GM21737 (cell line): ENCODE data around the gene AWAT2.

ENCODE experiments used
- ATAC-seq: cut with Tn5 transposase; IDR thresholded peaks from one replicate; pipeline ENCODE4 v1.9.1; 2021; ENCODE audit warnings: mild to moderate bottlenecking, moderate library complexity; ENCODE audit not compliant: unreplicated experiment

Gene AWAT2, protein sequence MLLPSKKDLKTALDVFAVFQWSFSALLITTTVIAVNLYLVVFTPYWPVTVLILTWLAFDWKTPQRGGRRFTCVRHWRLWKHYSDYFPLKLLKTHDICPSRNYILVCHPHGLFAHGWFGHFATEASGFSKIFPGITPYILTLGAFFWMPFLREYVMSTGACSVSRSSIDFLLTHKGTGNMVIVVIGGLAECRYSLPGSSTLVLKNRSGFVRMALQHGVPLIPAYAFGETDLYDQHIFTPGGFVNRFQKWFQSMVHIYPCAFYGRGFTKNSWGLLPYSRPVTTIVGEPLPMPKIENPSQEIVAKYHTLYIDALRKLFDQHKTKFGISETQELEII

DNA sequence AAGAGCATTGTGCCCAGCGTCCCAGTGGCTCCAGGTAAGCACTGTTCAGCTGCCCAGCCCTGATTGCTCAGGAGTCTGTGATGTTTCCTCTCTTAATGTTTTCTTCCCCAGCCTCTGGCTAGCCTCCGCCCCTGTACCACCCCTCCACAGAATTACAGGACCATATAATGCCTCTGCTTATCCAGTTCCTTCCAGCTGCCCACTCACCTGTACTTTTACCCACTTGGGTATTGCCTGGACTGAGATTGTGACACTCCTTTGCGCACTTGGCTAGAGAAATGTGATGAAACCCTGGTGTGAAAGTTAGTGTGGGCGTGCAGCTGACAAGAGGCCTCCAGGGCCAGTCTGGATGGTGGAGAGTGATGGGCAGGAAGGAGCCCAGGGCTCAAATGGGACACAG lies at the start of gene AWAT2:
TSS of gene AWAT2 (minus strand) at position 14 of the 400 bp plus-strand sequence. CDS start at position 8, 6 bp downstream.
- ATAC-seq, result no peak

DNA sequence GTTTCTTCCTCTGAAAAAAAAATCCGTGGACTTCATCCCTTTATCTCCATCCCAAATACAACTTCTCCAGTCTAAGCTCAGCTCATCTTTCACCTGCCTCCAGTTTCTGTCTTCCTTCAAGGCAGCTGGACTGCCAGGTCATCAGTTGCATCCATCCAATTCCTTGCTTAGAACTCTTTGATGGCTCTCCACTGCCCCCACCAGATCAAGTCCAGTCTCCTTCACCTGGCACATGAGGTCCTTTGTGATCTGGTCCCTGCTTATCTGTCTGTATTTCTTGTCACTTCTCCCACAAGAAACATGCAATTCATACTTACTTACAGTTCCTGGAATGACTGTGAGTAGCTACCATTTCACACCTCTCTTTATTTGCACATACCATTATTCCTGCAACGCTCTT lies 46.3 kb upstream of the AWAT2 start:
- no peak for ATAC-seq

DNA sequence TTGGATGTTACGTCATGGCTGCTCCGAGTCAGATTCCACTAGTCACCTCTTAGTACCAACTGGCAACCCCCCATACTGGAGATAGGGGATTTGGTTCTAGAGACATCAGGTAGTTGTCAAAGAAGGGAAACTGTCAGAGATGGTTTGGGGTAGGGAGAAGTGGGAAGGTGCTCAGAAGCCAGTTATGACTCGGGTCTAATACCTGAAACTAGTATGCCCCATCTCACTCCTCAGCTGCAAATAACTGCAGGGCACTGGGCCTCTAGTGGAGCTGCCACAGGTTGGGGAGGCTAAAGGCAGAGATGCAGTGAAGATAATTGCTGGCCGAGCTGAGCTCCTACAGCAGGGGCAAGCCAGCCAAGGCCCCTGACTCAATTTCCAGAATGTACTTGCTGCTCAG lies 42.5 kb upstream of the AWAT2 start:
- no peak for ATAC-seq

DNA sequence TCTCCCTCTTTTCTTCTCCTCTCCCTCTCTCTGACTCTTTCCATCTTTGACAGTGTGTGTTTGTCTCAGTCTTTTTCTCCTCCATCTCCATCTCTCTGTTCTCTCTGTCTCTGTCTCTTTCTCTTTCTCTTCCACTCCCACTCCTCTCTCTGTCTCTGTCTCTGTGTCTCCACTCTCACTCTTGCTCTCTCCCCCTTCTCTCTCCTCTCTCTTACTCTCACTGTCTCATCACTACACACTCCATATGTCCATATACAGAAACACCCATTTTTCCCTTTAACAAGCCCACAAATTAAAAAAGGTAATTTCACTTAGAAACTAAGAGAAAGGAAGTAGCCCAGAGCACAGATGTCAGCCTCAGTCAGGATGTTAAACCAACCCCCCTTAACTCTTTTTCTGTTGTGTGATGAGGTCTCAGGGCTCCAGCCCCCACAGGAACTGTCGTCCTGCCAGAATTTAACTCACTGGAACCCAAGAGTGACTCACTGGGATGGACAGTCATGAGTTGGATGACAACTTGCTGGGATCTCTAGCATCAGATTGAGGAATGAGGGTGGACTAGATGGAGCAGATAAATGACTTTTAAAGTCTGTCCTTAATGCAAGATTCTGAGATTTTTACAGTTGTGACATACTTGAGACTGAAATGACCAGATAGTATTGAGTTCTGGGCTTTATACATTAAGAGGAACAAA lies 40.0 kb upstream of the AWAT2 start:
- no peak for ATAC-seq

DNA sequence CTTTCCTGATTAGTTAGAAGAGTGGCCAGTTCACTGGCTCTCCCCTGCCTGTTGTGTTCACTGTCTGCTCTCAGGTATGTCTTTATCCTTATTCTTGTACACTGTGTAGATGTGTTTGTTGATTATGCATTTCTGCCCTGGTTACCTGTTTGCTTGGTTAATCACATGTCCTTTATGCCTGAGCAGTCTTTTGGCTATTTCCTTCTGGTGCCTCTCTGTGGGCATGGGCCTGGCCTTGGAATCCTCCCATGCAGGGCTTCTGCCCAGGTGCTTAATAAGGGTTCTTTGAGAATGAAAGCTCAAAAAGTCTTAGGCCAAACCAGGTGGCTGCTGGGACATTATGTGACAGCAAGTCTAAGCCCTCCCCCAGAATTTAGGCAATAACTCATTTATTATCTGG lies 39.0 kb upstream of the AWAT2 start:
- ATAC-seq, result no peak

DNA sequence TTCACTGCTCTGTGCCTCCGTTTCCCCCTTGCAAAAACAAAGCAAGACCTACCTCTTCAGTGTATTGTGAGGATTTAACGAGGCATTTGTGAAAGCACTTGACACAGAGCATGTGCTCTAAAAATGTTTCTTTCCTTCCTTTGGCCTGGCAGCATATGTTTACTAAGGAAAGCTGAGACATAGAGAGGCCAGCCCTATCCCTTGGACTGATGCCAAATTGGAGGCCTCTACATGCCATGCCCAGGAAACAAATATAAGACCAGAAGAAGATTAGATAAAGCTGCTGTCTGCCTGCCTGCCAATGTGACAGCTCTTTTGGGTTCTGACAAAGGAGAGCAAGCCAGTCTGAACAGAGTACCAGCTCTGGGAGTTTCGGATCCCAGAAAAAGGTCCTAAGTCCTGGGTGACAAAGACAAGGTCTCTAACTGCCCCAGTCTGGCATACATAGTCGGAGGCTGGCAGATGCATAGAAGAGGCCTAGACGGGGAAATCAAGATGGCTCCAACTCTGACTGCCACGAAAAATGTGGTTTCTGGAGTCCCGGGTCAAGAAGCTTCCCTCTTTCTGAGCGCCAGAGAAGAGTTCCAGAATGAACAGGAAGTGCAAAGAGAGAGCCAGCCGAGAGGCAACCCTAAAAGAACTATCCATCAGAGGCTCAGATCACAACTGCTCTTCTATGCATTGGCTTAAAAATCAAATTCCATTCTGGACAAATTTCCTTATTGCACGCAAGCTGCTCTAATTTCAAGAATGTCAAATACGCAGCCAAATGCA lies 38.3 kb upstream of the AWAT2 start:
- no peak for ATAC-seq

DNA sequence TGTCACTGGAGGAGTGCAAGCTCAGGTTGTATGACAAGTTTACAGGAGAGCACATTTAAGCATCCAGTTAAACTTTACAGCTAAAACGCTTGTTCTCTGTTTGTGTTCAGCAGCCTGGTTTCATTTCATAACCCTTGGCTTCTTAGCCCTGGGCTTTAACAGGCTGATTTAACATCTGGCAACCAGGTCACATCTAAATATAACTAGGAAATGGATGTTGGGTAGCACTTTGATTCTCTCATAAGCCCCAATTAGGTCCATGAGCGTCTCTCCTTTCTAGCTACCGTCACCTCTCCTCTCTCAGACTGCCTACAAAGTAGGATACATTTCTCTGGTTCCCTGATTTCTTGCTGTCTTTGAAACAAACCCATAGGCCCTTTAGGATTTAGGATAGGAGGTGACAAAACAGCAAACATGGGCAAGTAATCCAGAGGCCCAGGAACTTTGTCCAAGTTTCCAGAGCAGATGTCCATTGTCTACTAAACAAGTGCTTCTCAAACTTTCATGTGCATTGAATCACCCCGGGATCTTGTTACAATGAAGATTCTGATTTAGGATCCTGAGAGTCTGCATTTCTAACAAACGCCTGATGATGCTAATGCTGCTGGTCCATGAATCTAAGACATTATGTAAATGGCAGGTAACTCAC lies 35.0 kb upstream of the AWAT2 start:
- no peak for ATAC-seq

DNA sequence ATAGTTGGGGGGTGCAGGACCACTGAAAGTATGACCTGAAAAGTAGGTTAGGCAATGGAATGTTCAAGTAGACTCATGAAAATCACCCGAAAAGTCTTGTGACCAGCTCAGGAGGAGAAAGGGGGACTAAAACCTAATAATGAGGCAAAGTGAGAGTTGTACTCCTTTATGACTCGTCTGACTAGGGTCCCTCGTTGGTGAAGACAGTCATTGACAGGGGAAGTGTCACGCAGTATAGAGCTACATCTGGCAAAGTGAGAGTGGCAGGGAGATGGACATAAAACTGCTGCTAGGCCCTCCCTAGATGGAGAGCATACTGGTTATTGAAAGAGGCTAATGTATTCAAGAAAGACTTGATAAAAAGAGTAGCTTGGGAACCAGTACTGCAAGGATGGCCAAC lies 33.0 kb upstream of the AWAT2 start:
- ATAC-seq, result no peak

DNA sequence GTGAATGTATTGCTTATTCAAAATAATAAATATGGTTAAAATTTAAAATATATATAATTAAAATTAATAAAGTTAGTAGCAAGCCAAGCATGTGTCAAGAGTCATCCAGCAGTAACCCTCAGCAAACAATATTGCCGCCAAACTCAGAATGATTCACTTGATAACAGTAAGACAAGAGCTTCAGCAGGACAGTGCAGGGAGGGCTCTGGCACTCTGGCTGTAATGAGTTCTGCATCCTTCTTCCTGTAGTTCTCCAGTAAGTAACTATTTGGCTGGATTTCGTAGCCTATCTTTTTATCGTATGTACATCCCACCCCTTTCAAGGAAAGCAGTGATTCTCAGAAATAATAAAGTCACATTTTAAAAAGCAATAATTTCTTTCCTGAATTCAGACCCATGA lies 30.1 kb upstream of the AWAT2 start:
- ATAC-seq, result no peak

DNA sequence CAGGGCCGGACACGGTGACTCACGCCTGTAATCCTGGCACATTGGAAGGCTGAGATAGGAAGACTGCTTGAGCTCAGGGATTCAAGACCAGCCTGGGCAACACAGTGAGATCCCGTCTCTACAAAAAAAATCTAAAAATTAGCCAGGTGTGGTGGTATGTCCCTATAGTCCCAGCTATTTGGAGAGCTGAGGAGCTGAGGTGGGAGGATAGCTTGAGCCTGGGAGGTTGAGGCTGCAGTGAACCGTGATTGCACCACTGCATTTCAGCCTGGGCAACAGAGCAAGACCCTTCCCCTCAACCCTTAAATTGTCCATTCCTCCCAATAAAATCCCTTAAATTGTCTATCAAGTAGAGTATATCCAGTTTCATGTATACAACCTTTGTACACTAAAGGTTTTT lies 29.6 kb upstream of the AWAT2 start:
- ATAC-seq, result no peak

DNA sequence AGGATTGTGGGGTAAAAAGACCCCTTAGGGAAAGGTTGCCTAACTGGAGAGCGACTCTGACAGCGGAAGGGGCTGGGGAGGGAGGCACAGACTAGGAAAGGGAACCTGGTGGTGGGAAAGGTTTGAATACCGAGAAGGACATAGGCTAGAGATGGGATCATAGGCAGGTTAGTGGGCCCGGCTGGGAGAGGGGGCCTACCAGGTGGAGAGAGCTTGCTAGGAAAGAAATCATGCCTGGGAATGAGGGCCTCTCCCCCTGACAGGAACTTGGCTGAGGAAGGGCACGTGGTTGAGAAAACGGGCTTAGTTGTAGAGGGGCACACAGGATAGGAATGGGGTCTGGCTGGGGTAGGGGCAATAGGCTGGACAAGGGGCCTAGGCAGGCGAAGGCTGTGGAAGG lies 16.9 kb upstream of the AWAT2 start:
- ATAC-seq, result no peak

DNA sequence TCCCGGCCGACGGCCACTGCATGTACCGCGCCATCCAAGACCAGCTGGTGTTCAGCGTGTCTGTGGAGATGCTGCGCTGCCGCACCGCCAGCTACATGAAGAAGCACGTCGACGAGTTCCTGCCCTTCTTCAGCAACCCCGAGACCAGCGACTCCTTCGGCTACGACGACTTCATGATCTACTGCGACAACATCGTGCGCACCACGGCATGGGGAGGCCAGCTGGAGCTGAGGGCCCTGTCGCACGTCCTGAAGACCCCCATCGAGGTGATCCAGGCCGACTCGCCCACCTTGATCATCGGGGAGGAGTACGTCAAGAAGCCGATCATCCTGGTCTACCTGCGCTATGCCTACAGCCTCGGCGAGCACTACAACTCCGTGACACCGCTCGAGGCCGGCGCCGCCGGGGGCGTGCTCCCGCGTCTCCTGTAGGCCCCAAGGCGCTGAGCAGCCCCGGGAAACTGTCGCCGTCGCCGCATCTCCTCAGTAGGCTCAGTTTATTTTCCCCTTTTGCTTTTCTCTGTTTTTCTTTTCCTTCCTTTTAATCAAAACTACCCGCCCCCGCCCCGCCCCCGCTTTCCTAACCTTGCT lies 13.3 kb upstream of the AWAT2 start:
- no peak for ATAC-seq

DNA sequence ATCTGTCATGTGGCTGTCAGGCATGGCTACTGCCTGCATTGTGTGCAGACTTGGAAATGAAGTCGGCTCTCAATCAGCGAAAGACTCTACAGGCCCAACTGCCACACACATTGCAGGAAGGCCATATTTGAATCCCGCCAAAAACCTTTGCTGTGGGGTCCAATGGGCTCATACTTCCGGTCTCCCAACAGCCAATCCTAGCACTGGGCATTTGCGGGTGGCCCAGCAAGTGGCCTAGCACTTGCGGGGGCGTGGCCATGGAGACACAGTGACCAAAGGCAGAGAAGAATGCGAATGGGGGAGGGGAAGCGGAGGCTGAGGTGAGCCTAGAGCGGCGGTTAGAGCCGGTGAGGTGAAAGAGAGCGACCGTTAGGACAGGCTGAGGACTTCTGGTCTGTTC lies 12.3 kb upstream of the AWAT2 start, which contains the start of gene OTUD6A:
TSS of gene OTUD6A (plus strand) at position 382 of the 400 bp plus-strand sequence. CDS start 68 bp downstream, outside the sequence.
- no peak for ATAC-seq

DNA sequence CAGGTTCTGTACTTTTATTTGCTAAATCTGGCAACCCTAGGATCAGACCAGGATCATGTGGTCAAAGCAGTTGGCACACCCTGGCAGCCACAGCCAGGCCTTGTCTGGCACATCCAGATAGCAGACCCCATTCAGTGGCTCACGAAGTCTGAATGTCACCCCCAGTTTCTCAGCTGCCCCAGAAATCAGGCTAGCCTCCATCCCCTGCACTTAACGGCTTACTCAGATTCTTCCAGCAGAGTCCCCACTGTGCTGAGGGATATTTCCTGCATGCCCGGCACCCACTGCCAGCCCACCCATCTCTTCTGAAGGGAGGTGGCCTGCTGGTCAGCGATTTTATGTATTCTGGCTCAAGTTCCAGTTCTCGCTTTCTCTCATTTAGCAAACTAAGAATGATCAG lies 4.7 kb upstream of the AWAT2 start:
- ATAC-seq, result no peak

DNA sequence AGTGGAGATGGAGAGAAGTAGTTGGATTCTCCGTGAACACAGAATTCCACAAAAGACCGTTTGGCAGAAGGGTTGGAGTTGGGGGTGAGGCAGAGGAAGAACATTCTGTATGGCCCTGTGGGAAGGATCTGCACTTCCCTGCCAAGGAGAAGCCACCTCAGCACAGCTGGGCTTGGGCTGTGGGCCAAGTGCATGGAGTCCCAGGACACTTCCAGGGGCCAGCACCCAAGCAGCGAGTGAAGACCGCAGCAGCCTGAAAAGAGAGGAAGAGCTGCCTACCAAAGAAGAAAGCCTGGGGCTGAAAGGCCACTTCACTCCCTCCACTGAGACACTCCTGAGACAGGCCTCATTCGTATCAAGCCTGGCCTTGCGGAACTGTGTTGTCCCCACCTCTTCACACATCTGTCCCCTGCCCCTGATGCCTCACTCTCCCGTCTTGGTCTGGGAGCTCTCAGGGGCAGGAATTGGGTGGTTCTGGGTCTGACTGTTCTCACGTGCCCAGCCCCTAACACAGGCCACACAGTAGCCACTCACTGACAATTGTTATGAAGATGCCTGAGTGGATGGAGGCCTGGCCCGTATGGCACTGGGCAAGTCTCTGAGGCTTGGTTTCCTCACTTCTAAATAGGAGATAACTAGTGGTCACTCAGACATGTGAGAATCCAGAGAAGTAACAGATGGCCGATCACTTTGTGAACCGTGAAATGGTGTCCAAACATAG lies 3.3 kb upstream of the AWAT2 start:
- ATAC-seq, result no peak

DNA sequence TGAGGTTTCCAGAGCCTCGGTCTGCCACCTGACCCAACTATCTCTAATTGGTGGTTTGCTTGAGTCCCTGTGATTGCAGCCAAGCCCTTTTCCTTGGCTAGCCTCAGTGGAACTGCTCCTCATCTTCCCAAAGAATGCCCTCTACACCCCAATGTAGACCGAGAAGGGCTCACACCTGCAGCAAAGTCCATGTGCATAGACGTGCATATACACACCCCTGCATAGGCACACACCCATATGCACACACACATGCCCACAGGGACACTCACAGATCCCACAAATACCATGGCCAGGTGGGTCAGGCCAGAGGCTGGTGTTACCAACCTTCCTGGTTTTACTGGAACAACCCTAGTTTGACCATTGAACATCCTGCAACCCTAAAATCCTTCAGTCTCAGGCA lies 332 bp downstream of the AWAT2 start:
- no peak for ATAC-seq

DNA sequence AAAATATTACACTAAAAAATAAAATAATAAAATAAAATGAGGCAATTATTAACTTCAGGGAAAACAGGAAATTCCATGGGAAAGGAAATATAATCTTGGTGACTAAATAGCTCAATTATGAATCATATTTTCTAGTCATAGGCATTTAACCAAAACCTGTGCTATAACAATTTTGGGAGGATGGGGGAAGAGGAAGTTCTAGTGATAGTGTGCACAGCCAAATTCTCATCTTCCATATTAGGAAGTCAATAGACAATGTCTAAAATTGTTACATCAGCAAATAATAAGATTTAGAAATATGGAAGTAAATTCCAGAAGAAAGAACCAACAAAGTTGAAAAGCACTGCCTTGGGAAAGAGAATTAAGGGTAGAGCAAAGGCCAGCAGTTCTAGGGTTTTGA lies 2.8 kb downstream of the AWAT2 start:
- ATAC-seq, result no peak

DNA sequence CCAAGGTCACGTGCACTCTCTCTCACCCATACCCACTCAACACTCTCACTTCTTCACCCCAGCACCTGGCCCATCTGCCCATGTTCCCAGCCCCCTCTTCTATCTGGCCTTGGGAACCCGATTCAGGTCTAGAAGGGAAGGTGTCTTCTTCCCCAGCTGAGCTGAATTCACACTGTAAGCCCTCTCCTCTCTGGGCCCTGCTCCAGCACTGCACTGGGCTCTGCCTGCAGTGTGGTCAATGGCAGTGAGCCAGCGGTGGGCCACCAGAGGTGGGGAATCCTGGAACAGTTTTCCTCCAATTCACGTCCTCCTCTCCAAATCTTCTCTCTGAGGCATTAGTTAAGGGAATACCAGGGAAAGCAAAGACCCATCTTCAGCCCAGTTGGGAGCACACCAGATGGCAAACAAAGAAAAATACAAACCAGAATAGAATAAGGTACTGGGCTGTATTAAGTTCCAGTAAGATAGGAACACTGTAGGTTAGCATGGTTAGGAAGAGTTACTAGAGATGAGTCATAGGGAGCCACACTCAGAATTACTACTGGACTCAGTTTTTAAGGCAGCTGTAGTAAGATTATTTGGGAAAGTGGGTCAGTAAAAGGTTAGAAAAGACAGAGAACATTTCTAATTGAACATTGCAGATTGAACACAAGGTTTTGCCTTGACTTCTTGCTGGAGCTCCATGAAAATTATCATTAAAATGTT lies 5.0 kb downstream of the AWAT2 start:
- no peak for ATAC-seq

DNA sequence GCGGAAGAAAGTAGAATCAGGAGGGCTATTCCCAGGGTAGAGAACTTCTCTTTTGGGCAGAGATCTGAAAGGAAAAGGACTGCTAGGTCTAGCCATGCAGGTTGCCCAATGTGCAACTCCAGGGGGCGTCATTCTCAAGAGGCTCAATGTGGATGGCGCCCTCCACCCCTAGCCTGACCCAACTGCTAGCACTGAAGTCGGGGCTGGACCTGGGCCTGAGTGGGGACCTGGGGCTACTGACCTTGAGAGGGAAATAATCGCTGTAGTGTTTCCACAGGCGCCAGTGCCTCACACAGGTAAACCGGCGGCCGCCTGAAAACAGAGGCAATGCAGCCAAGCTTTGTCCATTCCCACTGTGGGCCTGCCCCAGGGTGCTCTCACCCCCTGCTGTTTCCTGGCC lies 6.1 kb downstream of the AWAT2 start:
- no peak for ATAC-seq
